Lung (tissue), 12 donors: ENCODE data around the gene PRKG2. TPM values are rescaled to one million over a fixed set of nuclear protein-coding genes. Genes with fewer than 3 reads are reported as not detected.

Experiments used
- ATAC-seq: fragments of 200-7000 bp; cut with Tn5 transposase; one replicate; pipeline ENCODE4 v1.9.1; 2020; ENCODE audit warnings: moderate number of reproducible peaks; ENCODE audit not compliant: insufficient read depth, low FRiP score
- DNase-seq, 3 donors: peaks; one replicate each; pipeline ENCODE4 v3.0.0-alpha.2; 2013 to 2017
- H3K27ac ChIP-seq, 2 donors: one replicate each; pipeline ENCODE4 v1.5.1; 2013; ENCODE audit warnings: mild to moderate bottlenecking in 2 of 2, moderate library complexity in 2 of 2, control low read depth in 1 of 2, inconsistent platforms in 1 of 2, low read depth in 1 of 2, low read length in 1 of 2
- H3K27me3 ChIP-seq, 3 donors: one replicate each; pipeline ENCODE4 v1.5.1; 2013; ENCODE audit warnings: low read length in 2 of 3; ENCODE audit not compliant: control insufficient read depth in 3 of 3, insufficient read depth in 3 of 3
- H3K36me3 ChIP-seq, 4 donors: one replicate each; pipeline ENCODE4 v1.5.1; 2013; ENCODE audit warnings: low read length in 4 of 4, mild to moderate bottlenecking in 1 of 4, moderate library complexity in 1 of 4; ENCODE audit not compliant: control insufficient read depth in 4 of 4, insufficient read depth in 4 of 4
- H3K4me1 ChIP-seq, 5 donors: one replicate each; pipeline ENCODE4 v1.5.1; 2013; ENCODE audit warnings: low read length in 5 of 5, mild to moderate bottlenecking in 2 of 5, moderate library complexity in 1 of 5; ENCODE audit not compliant: control insufficient read depth in 5 of 5, insufficient read depth in 5 of 5
- H3K4me3 ChIP-seq: one replicate; pipeline ENCODE4 v1.5.1; 2013; ENCODE audit warnings: mild to moderate bottlenecking, control low read depth, moderate library complexity
- H3K9ac ChIP-seq, 2 donors: one replicate each; pipeline ENCODE4 v1.5.1; 2013; ENCODE audit warnings: low read length in 2 of 2, control low read depth in 1 of 2; ENCODE audit not compliant: insufficient read depth in 1 of 2
- H3K9me3 ChIP-seq, 4 donors: one replicate each; pipeline ENCODE4 v1.5.1; 2013; ENCODE audit warnings: low read length in 3 of 4, mild to moderate bottlenecking in 1 of 4, moderate library complexity in 1 of 4; ENCODE audit not compliant: control insufficient read depth in 4 of 4, insufficient read depth in 3 of 4
- CTCF ChIP-seq: IDR thresholded peaks from 2 replicates; pipeline ENCODE4 v1.5.1; 2012; ENCODE audit warnings: mild to moderate bottlenecking; ENCODE audit errors: control extremely low read depth, extremely low read depth
- WGBS, 2 donors: extraction: QIAGEN DNeasy Blood & Tissue Kit; methylation state at CpG; one replicate each; pipeline ENCODE4 v1.1.7; 2013; 5-methylcytosine and 5-hydroxymethylcytosine counted together
- polyA plus RNA-seq, 2 donors: library from polyadenylated mRNA; stranded (reverse); fragments of 200-250 nt; gene quantifications; one replicate each; pipeline ENCODE4 v1.2.1, GENCODE V29; 2013
- total RNA-seq, 2 donors: library from RNA; depleted of rRNA in 1 of 2; stranded (reverse); fragments of >200 nt in 1 of 2; gene quantifications; one replicate each; pipeline ENCODE4 v1.2.1, GENCODE V29; 2014 to 2021
- donor health status: control.
- donor health status: control.
- donor health status: Bipolar disorder and iron deficiency.
- donor health status: healthy.
- donor health status: DM: yes; HTN: yes; CAD: no.

Gene PRKG2
- total and polyA plus RNA-seq, 4 donors, result 0.06 to 4.2 (median 2.7) TPM

- Histone ChIP-seq H3K36me3 (peaks cover 0 to 2% (median 0%) of the 10 kb centered on the region in 4 donors), H3K27ac (no peak overlapping the region)
- TF ChIP-seq CTCF, result no peak
Observed at GRCh38 chr4:81049907-81050306, 165.1 kb downstream of the PRKG2 start.

GRCh38 chr4:81049330-81049729 is 165.7 kb downstream of the PRKG2 start:
- TF ChIP-seq CTCF, result no peak

More at GRCh38 chr4:81049907-81050306, 165.1 kb downstream of the PRKG2 start:
- no peaks in the 10 kb centered on the region for H3K9me3 ChIP-seq
- DNase-seq (no peak), ATAC-seq (no peak)
- WGBS, 2 donors, result 52 to 71% methylated on average over 3 of the region's 3 CpGs
- H3K9ac ChIP-seq, result no peak overlapping the region
- H3K4me1 ChIP-seq, result no peaks in the 10 kb centered on the region
- H3K27me3 ChIP-seq, result no peaks in the 10 kb centered on the region
- H3K4me3 ChIP-seq, result no peak overlapping the region

GRCh38 chr4:81042578-81043365 is 172.2 kb downstream of the PRKG2 start:
- no peak overlapping the region for H3K4me3 ChIP-seq
- ATAC-seq, result no peak
- H3K36me3 ChIP-seq, result peaks cover 0 to 2% (median 0%) of the 10 kb centered on the region in 4 donors
- 67 to 73% methylated on average over 5 of the region's 5 CpGs for WGBS, 2 donors
- no peaks in the 10 kb centered on the region for H3K9me3 ChIP-seq
- DNase-seq, result no peak
- H3K27ac ChIP-seq, result no peak overlapping the region
- H3K9ac ChIP-seq, result no peak overlapping the region
- H3K4me1 ChIP-seq, result peaks cover 0 to 3% (median 0%) of the 10 kb centered on the region in 5 donors
- TF ChIP-seq CTCF, result no peak
- no peaks in the 10 kb centered on the region for H3K27me3 ChIP-seq

More at GRCh38 chr4:81049330-81049729, 165.7 kb downstream of the PRKG2 start:
- peaks cover 0 to 2% (median 0%) of the 10 kb centered on the region in 4 donors for H3K36me3 ChIP-seq
- WGBS, 2 donors, result 69 to 75% methylated on average over 4 of the region's 4 CpGs
- no peaks in the 10 kb centered on the region for H3K9me3 ChIP-seq
- no peak overlapping the region for H3K9ac ChIP-seq
- H3K4me3 ChIP-seq, result no peak overlapping the region
- no peaks in the 10 kb centered on the region for H3K27me3 ChIP-seq
- H3K4me1 ChIP-seq, result no peaks in the 10 kb centered on the region
- ATAC-seq, result no peak
- H3K27ac ChIP-seq, result no peak overlapping the region
- DNase-seq, result peak in 1 of 3 donors; percentile 20
